HUES64 (cell line): ENCODE measurements around the gene KL.

ENCODE experiments used
- H3K27ac ChIP-seq: 2 replicates; pipeline ENCODE4 v1.7.0; 2013; ENCODE audit warnings: low read depth, low read length, inconsistent platforms
- H3K27me3 ChIP-seq: 2 replicates; pipeline ENCODE4 v1.6.1; 2013; ENCODE audit warnings: mild to moderate bottlenecking, low read length; ENCODE audit not compliant: insufficient read depth
- H3K36me3 ChIP-seq: 2 replicates; pipeline ENCODE4 v1.6.1; 2013; ENCODE audit warnings: mild to moderate bottlenecking, low read length; ENCODE audit not compliant: insufficient read depth
- H3K4me1 ChIP-seq: 2 replicates; pipeline ENCODE4 v1.6.1; 2013; ENCODE audit warnings: mild to moderate bottlenecking, low read length, moderate library complexity; ENCODE audit not compliant: insufficient read depth
- H3K4me3 ChIP-seq: 2 replicates; pipeline ENCODE4 v1.5.1; 2013; ENCODE audit warnings: mild to moderate bottlenecking, low read length, moderate library complexity
- H3K9ac ChIP-seq: 2 replicates; pipeline ENCODE4 v1.6.1; 2013; ENCODE audit warnings: mild to moderate bottlenecking, low read depth, low read length
- H3K9me3 ChIP-seq: 2 replicates; pipeline ENCODE4 v1.6.1; 2013; ENCODE audit warnings: low read depth, low read length; ENCODE audit not compliant: insufficient read depth
- WGBS: fragments of 150-250, 120-280 bp; methylation state at CpG from one replicate; pipeline ENCODE4 v1.1.7; 2013; ENCODE audit warnings: missing lambda C conversion rate; 5-methylcytosine and 5-hydroxymethylcytosine counted together

Gene KL

GRCh38 chr13:33004511-33004910 is 11.7 kb upstream of the KL start:
- Histone ChIP-seq H3K36me3 (no peaks in the 10 kb centered on the region), H3K27me3 (no peaks in the 10 kb centered on the region), H3K9ac (no peak overlapping the region), H3K4me3 (no peak overlapping the region), H3K27ac (no peak overlapping the region), H3K4me1 (peaks cover 19% of the 10 kb centered on the region), H3K9me3 (peaks cover 19% of the 10 kb centered on the region)
- WGBS, result 64% methylated on average over 3 of the region's 3 CpGs

GRCh38 chr13:33006134-33006533 is 10.1 kb upstream of the KL start:
- no peaks in the 10 kb centered on the region for H3K36me3 ChIP-seq
- H3K27ac ChIP-seq, result no peak overlapping the region
- no peak overlapping the region for H3K4me3 ChIP-seq
- peaks cover 19% of the 10 kb centered on the region for H3K4me1 ChIP-seq
- H3K9ac ChIP-seq, result no peak overlapping the region
- peaks cover 19% of the 10 kb centered on the region for H3K9me3 ChIP-seq
- H3K27me3 ChIP-seq, result no peaks in the 10 kb centered on the region
- 64% methylated on average over 2 of the region's 2 CpGs for WGBS

- Histone ChIP-seq H3K36me3 (no peaks in the 10 kb centered on the region), H3K27me3 (no peaks in the 10 kb centered on the region), H3K4me1 (peaks cover 19% of the 10 kb centered on the region), H3K9ac (no peak overlapping the region), H3K9me3 (peaks cover 19% of the 10 kb centered on the region), H3K27ac (no peak overlapping the region), H3K4me3 (no peak overlapping the region)
- 65% methylated on average over 3 of the region's 3 CpGs for WGBS
These were observed 9.6 kb upstream of the KL start for GRCh38 chr13:33006638-33007037.

- WGBS, result 97% methylated on average over 2 of the region's 2 CpGs
- H3K27me3 ChIP-seq, result no peaks in the 10 kb centered on the region
- H3K36me3 ChIP-seq, result no peaks in the 10 kb centered on the region
- H3K4me1 ChIP-seq, result peaks cover 19% of the 10 kb centered on the region
- H3K9ac ChIP-seq, result no peak overlapping the region
- H3K9me3 ChIP-seq, result peaks cover 19% of the 10 kb centered on the region
- no peak overlapping the region for H3K27ac ChIP-seq
- no peak overlapping the region for H3K4me3 ChIP-seq
These were observed 9.0 kb upstream of the KL start for GRCh38 chr13:33007237-33007636.

- no peak overlapping the region for H3K27ac ChIP-seq
- no peak overlapping the region for H3K9ac ChIP-seq
- H3K9me3 ChIP-seq, result peaks cover 19% of the 10 kb centered on the region
- H3K27me3 ChIP-seq, result peaks cover 2% of the 10 kb centered on the region
- no peak overlapping the region for H3K4me3 ChIP-seq
- 100% methylated on average over 3 of the region's 3 CpGs for WGBS
- peaks cover 19% of the 10 kb centered on the region for H3K4me1 ChIP-seq
- no peaks in the 10 kb centered on the region for H3K36me3 ChIP-seq
These were observed 8.3 kb upstream of the KL start for GRCh38 chr13:33007950-33008349.

DNA sequence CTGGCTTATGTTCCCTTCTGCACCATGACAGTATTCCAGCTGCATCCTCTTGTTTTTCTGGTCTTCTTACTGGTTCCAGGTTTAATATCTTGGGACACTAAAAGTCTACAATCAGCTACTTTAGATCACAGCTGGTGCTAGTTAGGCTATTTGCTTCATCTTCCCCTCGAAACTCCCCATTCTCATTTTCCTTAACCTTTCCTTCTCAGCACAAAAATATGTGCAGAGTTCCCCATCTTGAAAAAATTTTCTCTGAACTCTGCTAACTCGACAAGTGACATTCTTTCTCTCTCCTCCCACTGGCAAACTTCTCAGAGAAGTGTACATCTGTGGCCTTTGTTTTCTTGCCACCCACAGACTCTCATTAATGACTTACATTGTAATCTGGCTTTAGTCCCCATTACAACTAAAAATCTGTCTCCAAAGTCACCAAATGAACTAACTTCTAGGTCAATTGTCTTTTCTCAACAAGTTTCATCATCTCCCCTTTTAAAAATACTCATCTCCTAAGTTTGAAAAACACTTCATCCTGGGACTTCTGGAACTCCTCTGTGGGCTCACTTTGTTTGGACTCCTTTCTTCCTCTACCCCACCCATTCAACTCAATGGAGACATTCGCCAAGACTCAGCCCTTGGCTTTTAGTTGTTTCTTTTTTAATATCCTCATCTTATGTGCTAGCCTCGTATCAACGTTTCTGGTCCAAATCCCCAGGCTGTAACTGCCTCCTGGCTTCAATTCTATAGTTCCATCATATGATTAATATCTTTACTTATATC is 7.1 kb upstream of the KL start:
- Histone ChIP-seq H3K36me3 (no peaks in the 10 kb centered on the region), H3K4me1 (peaks cover 19% of the 10 kb centered on the region), H3K27me3 (peaks cover 13% of the 10 kb centered on the region), H3K27ac (no peak overlapping the region), H3K9me3 (peaks cover 19% of the 10 kb centered on the region), H3K4me3 (no peak overlapping the region), H3K9ac (no peak overlapping the region)
- WGBS, result 85% methylated on average over 5 of the region's 5 CpGs

DNA sequence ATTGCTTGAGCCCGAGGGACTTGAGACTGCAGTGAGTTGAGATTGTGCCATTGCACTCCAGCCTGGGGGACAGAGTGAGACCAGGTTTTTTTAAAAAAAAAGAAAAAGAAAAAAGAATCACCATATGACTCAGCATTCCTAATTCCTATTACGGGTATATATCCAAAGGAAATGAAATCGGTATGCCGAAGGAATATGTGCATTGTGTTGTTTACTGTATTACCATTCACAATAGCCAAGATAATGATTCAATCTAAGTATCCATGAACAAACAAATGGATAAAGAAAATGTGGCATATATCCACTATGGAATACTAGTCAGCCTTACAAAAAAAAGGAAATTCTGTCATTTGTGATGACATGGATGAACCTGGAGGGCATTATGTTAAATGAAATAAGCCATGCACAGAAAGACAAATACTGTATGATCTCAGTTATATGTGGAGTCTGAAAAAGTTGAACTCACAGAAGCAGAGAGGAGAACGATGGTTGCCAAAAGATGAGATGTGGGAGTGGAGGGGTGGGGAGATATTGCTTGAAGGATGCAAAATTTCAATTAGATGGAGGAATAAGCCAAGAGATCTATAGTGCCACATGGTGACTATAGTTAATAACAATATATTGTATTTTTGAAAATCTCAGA is 4.3 kb upstream of the KL start:
- 49% methylated on average over 2 of the region's 5 CpGs for WGBS
- H3K27me3 ChIP-seq, result peaks cover 40% of the 10 kb centered on the region
- H3K4me1 ChIP-seq, result peaks cover 3% of the 10 kb centered on the region; the same call in 1 of the 2 replicates
- no peaks in the 10 kb centered on the region for H3K36me3 ChIP-seq
- peaks cover 19% of the 10 kb centered on the region for H3K9me3 ChIP-seq
- no peak overlapping the region for H3K27ac ChIP-seq
- no peak overlapping the region for H3K4me3 ChIP-seq
- no peak overlapping the region for H3K9ac ChIP-seq

DNA sequence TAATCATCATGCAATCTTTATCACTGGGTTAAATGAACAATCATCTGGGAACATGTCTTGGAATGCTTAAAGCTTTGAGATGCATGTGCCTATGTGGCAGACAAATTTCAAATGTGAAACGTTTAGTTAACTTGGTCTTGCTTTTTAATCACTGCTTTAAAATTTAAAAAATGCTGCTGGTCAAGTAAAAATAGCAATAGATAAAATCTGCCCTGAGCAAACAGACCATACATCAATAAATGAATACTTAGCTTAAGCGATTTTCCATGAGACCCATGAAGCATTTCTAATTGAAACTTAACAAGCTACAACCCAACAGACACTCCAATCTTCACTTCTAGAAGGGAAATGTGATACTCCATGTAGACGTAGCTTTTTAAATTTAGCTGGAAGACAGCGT is 1.9 kb upstream of the KL start:
- H3K27ac ChIP-seq, result no peak overlapping the region
- no peaks in the 10 kb centered on the region for H3K9me3 ChIP-seq
- WGBS, result 92% methylated on average over 4 of the region's 4 CpGs
- no peak overlapping the region for H3K4me3 ChIP-seq
- H3K9ac ChIP-seq, result no peak overlapping the region
- H3K36me3 ChIP-seq, result no peaks in the 10 kb centered on the region
- H3K27me3 ChIP-seq, result peaks cover 64% of the 10 kb centered on the region
- H3K4me1 ChIP-seq, result no peaks in the 10 kb centered on the region

- H3K27ac ChIP-seq, result no peak overlapping the region
- 77% methylated on average over 6 of the region's 8 CpGs for WGBS
- peak overlapping the region; percentile 47; the same call in 1 of the 2 replicates for H3K4me3 ChIP-seq
- no peaks in the 10 kb centered on the region for H3K4me1 ChIP-seq
- no peak overlapping the region for H3K9ac ChIP-seq
- no peaks in the 10 kb centered on the region for H3K36me3 ChIP-seq
- H3K9me3 ChIP-seq, result no peaks in the 10 kb centered on the region
- H3K27me3 ChIP-seq, result peaks cover 73% of the 10 kb centered on the region
These were observed 968 bp upstream of the KL start for GRCh38 chr13:33015241-33015668.

- Histone ChIP-seq H3K36me3 (no peaks in the 10 kb centered on the region), H3K9ac (no peak overlapping the region), H3K4me1 (no peaks in the 10 kb centered on the region), H3K27ac (no peak overlapping the region), H3K4me3 (peak overlapping the region; percentile 47), H3K27me3 (peaks cover 78% of the 10 kb centered on the region), H3K9me3 (no peaks in the 10 kb centered on the region)
- 9% methylated on average over 52 of the region's 52 CpGs for WGBS
These were observed 366 bp upstream of the KL start for GRCh38 chr13:33015791-33016323.

- Histone ChIP-seq H3K27me3 (peaks cover 78% of the 10 kb centered on the region), H3K9me3 (no peaks in the 10 kb centered on the region), H3K27ac (no peak overlapping the region), H3K36me3 (no peaks in the 10 kb centered on the region), H3K9ac (no peak overlapping the region), H3K4me1 (no peaks in the 10 kb centered on the region), H3K4me3 (peak overlapping the region; percentile 59)
- WGBS, result 42% methylated on average over 15 of the region's 15 CpGs
These were observed 1.2 kb downstream of the KL start for GRCh38 chr13:33017323-33017929.
